ENCODE measurements around the gene SERPINA10.
"Not testable (repeated sequence)": the region's sequence is repeated elsewhere in the genome, so short reads cannot be mapped to it uniquely, and the experiment has no call there.

The SERPINA10 gene

GRCh38 chr14:94284221-94284620 is 8.8 kb downstream of the SERPINA10 start:
- no peak for DNase-seq (ENCODE audit: low read depth)

GRCh38 chr14:94282991-94283723 is 9.9 kb downstream of the SERPINA10 start:
- no peak for DNase-seq (ENCODE audit: low read depth)

- no peak for DNase-seq (ENCODE audit: low read depth)
These were observed 14.3 kb downstream of the SERPINA10 start for GRCh38 chr14:94278731-94279130.

- DNase-seq (ENCODE audit: low read depth): not testable (repeated sequence)
These were observed 16.0 kb downstream of the SERPINA10 start for GRCh38 chr14:94276898-94277561.

GRCh38 chr14:94269156-94269555 is 23.9 kb downstream of the SERPINA10 start:
- DNase-seq (ENCODE audit: low read depth): no peak

- DNase-seq (ENCODE audit: low read depth): not testable (repeated sequence)
These were observed 24.5 kb downstream of the SERPINA10 start for GRCh38 chr14:94268582-94268981.

GRCh38 chr14:94267352-94267751 is 25.7 kb downstream of the SERPINA10 start:
- no peak for DNase-seq (ENCODE audit: low read depth)

GRCh38 chr14:94264195-94264594 is 28.9 kb downstream of the SERPINA10 start:
- not testable (repeated sequence) for DNase-seq (ENCODE audit: low read depth)

- no peak for DNase-seq (ENCODE audit: low read depth)
These were observed 48.9 kb downstream of the SERPINA10 start for GRCh38 chr14:94244182-94244581.

GRCh38 chr14:94239406-94239805 is 53.7 kb downstream of the SERPINA10 start:
- no peak for DNase-seq (ENCODE audit: low read depth)

GRCh38 chr14:94237983-94238382 is 55.1 kb downstream of the SERPINA10 start:
- no peak for DNase-seq (ENCODE audit: low read depth)

- DNase-seq (ENCODE audit: low read depth): no peak
These were observed 56.0 kb downstream of the SERPINA10 start for GRCh38 chr14:94237046-94237445.
